ENCODE measurements around the gene SEPTIN10. TPM values are rescaled to one million over a fixed set of nuclear protein-coding genes. Genes with fewer than 3 reads are reported as not detected.

Gene SEPTIN10
- total RNA-seq, 1 experiment from 2014 or later, result 92.5 TPM

DNA sequence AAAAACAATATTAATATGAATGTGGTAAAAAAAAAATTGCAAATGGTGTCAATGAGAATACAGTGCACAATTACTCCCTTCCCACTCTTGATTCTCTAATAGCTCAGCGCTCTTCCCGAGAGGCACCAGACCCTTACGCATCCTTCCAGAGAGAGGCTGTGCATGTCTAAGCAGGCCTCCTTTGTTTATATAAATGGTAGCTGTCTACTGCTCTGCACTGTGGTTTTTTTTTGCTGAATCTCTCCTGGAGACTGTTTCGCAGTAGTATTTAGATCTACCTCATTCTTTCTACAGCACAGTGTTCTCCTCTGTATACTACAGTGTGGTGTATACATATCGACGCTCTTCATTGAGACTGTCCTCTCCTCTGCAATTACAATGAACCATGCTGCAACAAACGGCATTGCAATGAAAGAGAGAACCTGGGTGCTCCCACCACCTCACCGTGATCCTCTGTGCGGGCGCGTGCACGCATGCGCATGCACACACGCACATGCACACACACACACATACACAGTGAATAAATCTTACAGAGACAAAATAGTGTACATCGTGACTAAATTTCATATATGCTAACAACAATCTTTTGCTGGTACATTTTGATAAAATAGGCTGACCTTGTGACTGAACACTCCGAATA lies 19.4 kb downstream of the SEPTIN10 start:
- H3K4me3 Mint-ChIP-seq, result no peak overlapping the region
- no peak overlapping the region for H3K56ac ChIP-seq (ENCODE audit: insufficient read length, low read depth, low read length)
- H3K36me3 Mint-ChIP-seq (ENCODE audit: insufficient read depth in 1 of 3, low read depth in 3 of 3), result peaks cover 0 to 22% (median 14%) of the 10 kb centered on the region in 3 experiments; a peak in 5 of 7 replicates
- no peak for DNase-seq
- H3K14ac ChIP-seq (ENCODE audit: insufficient read depth, low read length), result no peak overlapping the region
- H4K20me1 ChIP-seq (ENCODE audit: control insufficient read depth, insufficient read depth, insufficient read length), result no peaks in the 10 kb centered on the region
- no peak overlapping the region for H2BK20ac ChIP-seq (ENCODE audit: low read depth, low read length, poor library complexity, severe bottlenecking)
- no peak overlapping the region for H3K4me2 ChIP-seq (ENCODE audit: insufficient read depth, insufficient read length, low read length)
- H3K23me2 ChIP-seq (ENCODE audit: insufficient read length, low read depth, low read length, poor library complexity, severe bottlenecking), result no peaks in the 10 kb centered on the region
- no peak overlapping the region for H3K23ac ChIP-seq (ENCODE audit: insufficient read length, low read depth, low read length)
- H3K27me3 Mint-ChIP-seq (ENCODE audit: low read depth), result no peaks in the 10 kb centered on the region
- no peak overlapping the region for H4K8ac ChIP-seq (replicated peaks; ENCODE audit: insufficient read length, low read depth, low read length)
- no peak overlapping the region for H4K91ac ChIP-seq (ENCODE audit: insufficient read length, low read depth, low read length)
- H3K4ac ChIP-seq (ENCODE audit: low read depth, low read length), result no peak overlapping the region
- H3K79me1 ChIP-seq (ENCODE audit: insufficient read depth, low read depth, low read length, poor library complexity, severe bottlenecking), result peaks cover 22% of the 10 kb centered on the region
- H3K79me2 ChIP-seq (ENCODE audit: insufficient read depth, low read length), result peaks cover 7% of the 10 kb centered on the region; the same call in 1 of the 2 replicates
- H3K27me3 ChIP-seq (ENCODE audit: insufficient read depth, low read length), result no peaks in the 10 kb centered on the region
- no peak overlapping the region for H4K5ac ChIP-seq (ENCODE audit: insufficient read length, low read depth, low read length)
- H2BK12ac ChIP-seq (ENCODE audit: insufficient read length, low read depth, low read length), result no peak overlapping the region
- TF ChIP-seq, protein P1, sequence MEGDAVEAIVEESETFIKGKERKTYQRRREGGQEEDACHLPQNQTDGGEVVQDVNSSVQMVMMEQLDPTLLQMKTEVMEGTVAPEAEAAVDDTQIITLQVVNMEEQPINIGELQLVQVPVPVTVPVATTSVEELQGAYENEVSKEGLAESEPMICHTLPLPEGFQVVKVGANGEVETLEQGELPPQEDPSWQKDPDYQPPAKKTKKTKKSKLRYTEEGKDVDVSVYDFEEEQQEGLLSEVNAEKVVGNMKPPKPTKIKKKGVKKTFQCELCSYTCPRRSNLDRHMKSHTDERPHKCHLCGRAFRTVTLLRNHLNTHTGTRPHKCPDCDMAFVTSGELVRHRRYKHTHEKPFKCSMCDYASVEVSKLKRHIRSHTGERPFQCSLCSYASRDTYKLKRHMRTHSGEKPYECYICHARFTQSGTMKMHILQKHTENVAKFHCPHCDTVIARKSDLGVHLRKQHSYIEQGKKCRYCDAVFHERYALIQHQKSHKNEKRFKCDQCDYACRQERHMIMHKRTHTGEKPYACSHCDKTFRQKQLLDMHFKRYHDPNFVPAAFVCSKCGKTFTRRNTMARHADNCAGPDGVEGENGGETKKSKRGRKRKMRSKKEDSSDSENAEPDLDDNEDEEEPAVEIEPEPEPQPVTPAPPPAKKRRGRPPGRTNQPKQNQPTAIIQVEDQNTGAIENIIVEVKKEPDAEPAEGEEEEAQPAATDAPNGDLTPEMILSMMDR (conservative IDR thresholded peaks at IDR 0.05), result no peak
- no peaks in the 10 kb centered on the region for H3K4me1 ChIP-seq (ENCODE audit: insufficient read depth, low read length)
- no CpG with 5 or more reads among the region's 16 CpGs for WGBS (ENCODE audit: extremely low coverage, insufficient read length, low lambda C conversion rate)
- H3K27ac ChIP-seq (ENCODE audit: insufficient read length, low read depth, low read length), result no peak overlapping the region
- H2BK120ac ChIP-seq (ENCODE audit: low read depth, low read length, poor library complexity, severe bottlenecking), result no peak overlapping the region
- no peak overlapping the region for H2BK15ac ChIP-seq (ENCODE audit: low read depth, low read length)
- no peak overlapping the region for H2AFZ ChIP-seq (ENCODE audit: low read length)
- peak overlapping the region in 2 of 3 experiments; percentile 27 to 51; a peak in 2 of 7 replicates for H3K27ac Mint-ChIP-seq
- H3K4me1 Mint-ChIP-seq, result peaks cover 4 to 8% of the 10 kb centered on the region in 2 experiments; a peak in 1 of 4 replicates
- H3K9me3 Mint-ChIP-seq, result no peaks in the 10 kb centered on the region
- no peak overlapping the region for H2BK5ac ChIP-seq (ENCODE audit: insufficient read length, low read length)
- H3K9ac ChIP-seq (ENCODE audit: extremely low read depth, insufficient read length, low read length), result no peak overlapping the region
- H3T11ph ChIP-seq (ENCODE audit: low read length), result no peak overlapping the region
- H2AK5ac ChIP-seq (ENCODE audit: insufficient read length, low read length), result no peak overlapping the region
- H3K9me3 ChIP-seq (ENCODE audit: control insufficient read depth, low read depth, low read length), result no peaks in the 10 kb centered on the region
- H3K18ac ChIP-seq (ENCODE audit: insufficient read length, low read depth, low read length), result no peak overlapping the region
